Measurements from ENCODE around the gene PMCH.

GRCh38 chr12:102195826-102196225 is 1.8 kb downstream of the PMCH start:
- TF ChIP-seq CTCF (IDR thresholded peaks at IDR 0.05) (no peak), POLR2A (IDR thresholded peaks at IDR 0.05) (no peak)
